MM.1S (cell line): Measurements from ENCODE around the gene ENGASE.

ENCODE experiments used
- DNase-seq: peaks from one replicate; pipeline ENCODE4 v3.0.0-alpha.2; 2015
- H2AFZ ChIP-seq: fragments of 300-600 bp; sonication (generic); 2 replicates; pipeline ENCODE4 v1.6.0; 2016; ENCODE audit warnings: antibody characterized with exemption, low read length
- H3F3A ChIP-seq: fragments of 300-600 bp; sonication (generic); 2 replicates; pipeline ENCODE4 v1.6.1; 2016; ENCODE audit warnings: mild to moderate bottlenecking, antibody characterized with exemption, low read length, moderate library complexity, mixed read lengths; ENCODE audit not compliant: insufficient read depth
- H3K27ac ChIP-seq: fragments of 300-600 bp; sonication (generic); 2 replicates; pipeline ENCODE4 v1.5.1; 2016; ENCODE audit warnings: mild to moderate bottlenecking, low read length
- H3K27me3 ChIP-seq: fragments of 300-600 bp; sonication (generic); replicated peaks from 2 replicates; pipeline ENCODE4 v1.6.0; 2016; ENCODE audit warnings: low read length; ENCODE audit not compliant: insufficient read depth
- H3K36me3 ChIP-seq: fragments of 300-600 bp; sonication (generic); replicated peaks from 2 replicates; pipeline ENCODE4 v1.6.1; 2016; ENCODE audit warnings: mild to moderate bottlenecking, low read length, mixed read lengths; ENCODE audit not compliant: insufficient read depth
- H3K4me1 ChIP-seq: fragments of 300-600 bp; sonication (generic); 2 replicates; pipeline ENCODE4 v1.6.1; 2016; ENCODE audit warnings: low read length, mixed read lengths
- H3K4me2 ChIP-seq: fragments of 300-600 bp; sonication (generic); 2 replicates; pipeline ENCODE4 v1.6.0; 2016; ENCODE audit warnings: low read depth, low read length
- H3K4me3 ChIP-seq: fragments of 300-600 bp; sonication (generic); 2 replicates; pipeline ENCODE4 v1.5.1; 2016; ENCODE audit warnings: low read length, mixed read lengths
- H3K79me2 ChIP-seq: fragments of 300-600 bp; sonication (generic); 2 replicates; pipeline ENCODE4 v1.6.1; 2016; ENCODE audit warnings: mixed run types, low read length, mixed read lengths
- H3K9ac ChIP-seq: fragments of 300-600 bp; sonication (generic); 2 replicates; pipeline ENCODE4 v1.6.1; 2016; ENCODE audit warnings: low read length, mixed read lengths
- H3K9me2 ChIP-seq: fragments of 300-600 bp; sonication (generic); replicated peaks from 2 replicates; pipeline ENCODE4 v1.6.1; 2016; ENCODE audit warnings: mild to moderate bottlenecking, low read length, mixed read lengths; ENCODE audit not compliant: insufficient read depth
- H3K9me3 ChIP-seq: fragments of 300-600 bp; sonication (generic); replicated peaks from 2 replicates; pipeline ENCODE4 v1.6.1; 2016; ENCODE audit warnings: mild to moderate bottlenecking, low read length, mixed read lengths; ENCODE audit not compliant: insufficient read depth
- H4K20me1 ChIP-seq: fragments of 300-600 bp; sonication (generic); 2 replicates; pipeline ENCODE4 v1.6.1; 2016; ENCODE audit warnings: mild to moderate bottlenecking, low read length, moderate library complexity, mixed read lengths; ENCODE audit not compliant: insufficient read depth
- EZH2 ChIP-seq: fragments of 300-600 bp; sonication (generic); optimal IDR thresholded peaks from 2 replicates; pipeline ENCODE3; 2017; ENCODE audit warnings: low read depth, mild to moderate bottlenecking, antibody characterized with exemption, low read length, mixed read lengths
- EZH2phosphoT487 ChIP-seq: fragments of 300-600 bp; sonication (generic); IDR thresholded peaks from 2 replicates; pipeline ENCODE4 v1.6.1; 2018; ENCODE audit warnings: antibody characterized with exemption, low read length
- TF ChIP-seq, protein P1 (sequence below): fragments of 300-600 bp; sonication (generic); IDR thresholded peaks from 2 replicates; pipeline ENCODE4 v1.5.1; 2016; ENCODE audit warnings: antibody characterized with exemption, low read length, mixed read lengths

Gene ENGASE

DNA sequence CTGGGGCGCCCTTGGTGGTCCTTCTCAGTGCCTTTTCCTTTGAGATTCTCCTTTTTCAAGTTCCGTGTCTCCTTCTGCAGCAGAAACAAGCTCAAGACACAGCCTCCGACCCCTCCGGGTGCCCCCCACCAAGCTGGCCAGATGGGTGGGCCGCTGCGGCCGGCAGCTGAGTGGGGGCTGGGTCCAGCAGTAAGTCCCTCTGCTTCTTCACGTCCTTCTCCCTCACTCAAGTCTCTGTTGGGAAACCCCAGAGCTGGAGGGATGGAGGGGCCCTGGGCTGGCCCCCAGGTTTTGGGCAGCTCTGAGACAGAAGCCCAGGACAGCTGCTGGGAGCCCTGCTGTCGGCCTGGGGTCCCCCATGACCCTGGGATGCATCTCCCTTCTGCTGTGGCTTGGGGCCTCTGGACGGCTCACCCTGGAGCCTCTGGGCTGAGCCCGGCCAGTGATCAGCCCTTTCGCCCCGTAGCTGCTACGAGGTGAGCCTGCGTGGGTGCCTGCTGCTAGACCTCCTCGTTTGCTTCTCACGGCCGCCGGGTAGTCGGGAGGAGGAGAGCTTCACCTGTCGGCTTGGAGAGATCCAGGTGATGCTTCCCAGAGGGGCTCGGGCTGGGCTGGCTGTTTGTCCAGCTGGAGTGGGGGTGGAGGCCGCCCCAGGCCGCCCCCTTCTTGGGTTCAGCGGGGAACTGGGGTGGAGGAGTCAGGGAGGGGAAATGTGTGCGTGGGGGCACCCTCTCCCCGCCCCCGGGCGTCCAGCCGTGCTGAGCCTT is 10.7 kb downstream of the ENGASE start:
- peaks cover 17% of the 10 kb centered on the region for H3K27me3 ChIP-seq
- H2AFZ ChIP-seq, result no peak overlapping the region
- H3K36me3 ChIP-seq, result no peaks in the 10 kb centered on the region
- H3K4me1 ChIP-seq, result peaks cover under 1% of the 10 kb centered on the region; the same call in 1 of the 2 replicates
- DNase-seq, result no peak
- H3K9me2 ChIP-seq, result no peaks in the 10 kb centered on the region
- no peaks in the 10 kb centered on the region for H3F3A ChIP-seq
- H3K9me3 ChIP-seq, result no peaks in the 10 kb centered on the region
- H4K20me1 ChIP-seq, result no peaks in the 10 kb centered on the region
- no peak overlapping the region for H3K9ac ChIP-seq
- no peak overlapping the region for H3K4me2 ChIP-seq
- TF ChIP-seq, protein P1, sequence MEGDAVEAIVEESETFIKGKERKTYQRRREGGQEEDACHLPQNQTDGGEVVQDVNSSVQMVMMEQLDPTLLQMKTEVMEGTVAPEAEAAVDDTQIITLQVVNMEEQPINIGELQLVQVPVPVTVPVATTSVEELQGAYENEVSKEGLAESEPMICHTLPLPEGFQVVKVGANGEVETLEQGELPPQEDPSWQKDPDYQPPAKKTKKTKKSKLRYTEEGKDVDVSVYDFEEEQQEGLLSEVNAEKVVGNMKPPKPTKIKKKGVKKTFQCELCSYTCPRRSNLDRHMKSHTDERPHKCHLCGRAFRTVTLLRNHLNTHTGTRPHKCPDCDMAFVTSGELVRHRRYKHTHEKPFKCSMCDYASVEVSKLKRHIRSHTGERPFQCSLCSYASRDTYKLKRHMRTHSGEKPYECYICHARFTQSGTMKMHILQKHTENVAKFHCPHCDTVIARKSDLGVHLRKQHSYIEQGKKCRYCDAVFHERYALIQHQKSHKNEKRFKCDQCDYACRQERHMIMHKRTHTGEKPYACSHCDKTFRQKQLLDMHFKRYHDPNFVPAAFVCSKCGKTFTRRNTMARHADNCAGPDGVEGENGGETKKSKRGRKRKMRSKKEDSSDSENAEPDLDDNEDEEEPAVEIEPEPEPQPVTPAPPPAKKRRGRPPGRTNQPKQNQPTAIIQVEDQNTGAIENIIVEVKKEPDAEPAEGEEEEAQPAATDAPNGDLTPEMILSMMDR, result no peak
- TF ChIP-seq EZH2 (no peak), EZH2phosphoT487 (no peak)
- H3K79me2 ChIP-seq, result no peaks in the 10 kb centered on the region
- H3K4me3 ChIP-seq, result no peak overlapping the region
- no peak overlapping the region for H3K27ac ChIP-seq

DNA sequence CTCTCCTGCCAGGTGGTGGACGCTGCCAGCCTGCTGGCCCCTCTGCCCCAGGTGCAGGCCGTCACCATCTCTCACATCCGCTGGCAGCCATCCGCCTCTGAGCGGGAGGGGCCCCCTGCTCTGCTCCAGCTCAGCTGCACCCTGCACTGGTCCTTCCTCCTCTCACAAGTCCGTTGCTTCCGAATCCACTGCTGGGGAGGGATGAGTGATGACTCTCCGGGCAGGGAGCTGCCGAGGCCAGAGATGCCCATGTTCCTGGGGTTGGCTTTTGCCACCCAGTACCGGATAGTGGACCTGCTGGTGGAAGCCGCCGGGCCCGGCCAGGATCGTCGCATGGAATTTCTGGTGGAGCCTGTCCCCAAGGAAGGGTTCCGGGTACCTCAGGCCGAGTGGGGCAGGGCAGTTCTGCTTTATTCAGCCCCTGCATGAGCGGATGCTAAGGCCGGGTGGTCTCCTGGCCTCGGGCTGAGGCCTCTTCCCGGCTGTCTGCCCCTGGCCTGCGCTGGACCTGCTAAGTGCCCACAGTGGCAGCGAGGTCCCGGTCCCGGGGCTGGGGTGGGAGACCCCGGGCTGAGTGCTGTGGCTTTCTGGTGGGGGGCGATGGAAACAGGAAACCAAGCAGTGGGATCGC is 11.4 kb downstream of the ENGASE start:
- H2AFZ ChIP-seq, result no peak overlapping the region
- TF ChIP-seq, protein P1, result no peak
- TF ChIP-seq EZH2 (no peak), EZH2phosphoT487 (no peak)
- H3K36me3 ChIP-seq, result no peaks in the 10 kb centered on the region
- no peaks in the 10 kb centered on the region for H3K9me2 ChIP-seq
- H3F3A ChIP-seq, result no peaks in the 10 kb centered on the region
- no peak overlapping the region for H3K4me2 ChIP-seq
- H3K27ac ChIP-seq, result no peak overlapping the region
- no peak overlapping the region for H3K9ac ChIP-seq
- H3K9me3 ChIP-seq, result no peaks in the 10 kb centered on the region
- DNase-seq, result no peak
- H4K20me1 ChIP-seq, result no peaks in the 10 kb centered on the region
- no peak overlapping the region for H3K4me3 ChIP-seq
- peaks cover 7% of the 10 kb centered on the region; the same call in 1 of the 2 replicates for H3K4me1 ChIP-seq
- H3K79me2 ChIP-seq, result no peaks in the 10 kb centered on the region
- H3K27me3 ChIP-seq, result peaks cover 17% of the 10 kb centered on the region

DNA sequence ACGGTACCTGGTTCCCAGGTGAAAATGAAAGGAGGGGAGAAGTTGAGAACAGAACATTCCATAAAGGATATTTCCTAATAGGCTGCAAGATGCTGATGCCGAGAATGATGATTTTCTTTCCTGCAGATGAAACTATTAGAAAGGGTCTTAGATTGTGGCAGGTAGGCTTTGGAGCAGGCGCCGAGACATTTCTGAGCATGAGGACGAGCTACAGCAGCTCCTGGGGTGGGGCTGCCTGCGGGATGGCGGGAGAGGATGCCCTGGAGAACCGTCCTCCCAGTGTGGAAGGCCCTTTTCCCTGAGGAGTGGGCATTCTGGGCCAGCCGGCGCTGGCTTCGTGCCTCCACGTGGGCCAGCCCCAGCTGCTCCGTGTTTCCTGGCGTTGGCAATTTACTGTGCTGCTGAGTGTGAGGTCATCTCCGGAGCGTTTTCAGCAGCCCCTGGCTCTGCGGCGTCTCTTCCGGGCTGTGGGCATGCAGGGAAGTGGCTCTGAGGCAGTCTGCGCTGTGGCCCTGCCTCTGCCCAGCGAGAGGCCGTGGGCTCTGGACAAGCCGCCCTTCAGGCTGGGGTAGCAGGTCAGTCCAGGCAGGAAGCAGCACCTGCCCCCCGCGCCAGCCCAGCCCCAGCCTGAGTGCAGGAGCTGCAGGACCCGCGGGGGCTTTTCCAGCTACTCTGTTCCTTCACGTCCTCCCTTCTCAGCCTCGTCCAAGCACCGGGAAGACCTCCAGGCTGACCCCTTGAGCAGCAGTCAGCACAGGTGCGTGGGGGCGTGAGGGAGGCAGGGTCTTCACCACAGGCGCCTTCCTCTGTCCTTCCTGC is 12.2 kb downstream of the ENGASE start:
- H3K9me3 ChIP-seq, result no peaks in the 10 kb centered on the region
- DNase-seq, result no peak
- H3K4me3 ChIP-seq, result no peak overlapping the region
- H3K27me3 ChIP-seq, result peaks cover 21% of the 10 kb centered on the region
- no peaks in the 10 kb centered on the region for H4K20me1 ChIP-seq
- no peak overlapping the region for H3K4me2 ChIP-seq
- H3K79me2 ChIP-seq, result no peaks in the 10 kb centered on the region
- no peaks in the 10 kb centered on the region for H3F3A ChIP-seq
- no peak overlapping the region for H3K27ac ChIP-seq
- peaks cover 8% of the 10 kb centered on the region; the same call in 1 of the 2 replicates for H3K4me1 ChIP-seq
- no peak overlapping the region for H2AFZ ChIP-seq
- TF ChIP-seq EZH2 (no peak), EZH2phosphoT487 (no peak)
- TF ChIP-seq, protein P1, result no peak
- H3K36me3 ChIP-seq, result no peaks in the 10 kb centered on the region
- no peaks in the 10 kb centered on the region for H3K9me2 ChIP-seq
- H3K9ac ChIP-seq, result no peak overlapping the region
